OCI-LY7 (cell line): ENCODE measurements around the gene WDR3. TPM values are rescaled to one million over a fixed set of nuclear protein-coding genes. Genes with fewer than 3 reads are reported as not detected.

Experiments used
- BruUV-seq: library from RNA; stranded (reverse); fragments of 400-500 nt; replicated peaks from 2 replicates; lab custom pipeline; 2021; lab: Mats Ljungman, UMichigan
- CTCF ChIA-PET: fragments of 300-600 bp; sonication (Branson Sonifier 250); formaldehyde crosslinking; loops from one replicate; lab custom pipeline; 2022; ENCODE audit warnings: antibody characterized with exemption; ENCODE audit not compliant: unreplicated experiment; lab: Charles Lee
- POLR2A ChIA-PET: fragments of 300-600 bp; sonication (Branson Sonifier 250); formaldehyde crosslinking; loops from one replicate; lab custom pipeline; 2022; ENCODE audit warnings: antibody characterized with exemption; lab: Charles Lee
- DNase-seq: peaks from one replicate; pipeline ENCODE4 v3.0.0-alpha.2; 2015; ENCODE audit warnings: low spot score
- H2AFZ ChIP-seq: fragments of 200-600 bp; sonication (generic), shearing (Covaris generic); 2 replicates; pipeline ENCODE4 v1.6.1; 2014; ENCODE audit warnings: mild to moderate bottlenecking, antibody characterized with exemption, low read length, moderate library complexity
- H3K27ac ChIP-seq: fragments of 200-600 bp; sonication (generic); 2 replicates; pipeline ENCODE4 v1.5.1; 2014; ENCODE audit warnings: mixed run types, low read depth, mild to moderate bottlenecking, moderate library complexity, low read length, inconsistent platforms; ENCODE audit not compliant: poor library complexity, severe bottlenecking
- H3K36me3 ChIP-seq: fragments of 200-600 bp; sonication (generic); 2 replicates; pipeline ENCODE4 v1.6.1; 2014; ENCODE audit warnings: mild to moderate bottlenecking, antibody characterized with exemption, low read length, moderate library complexity, mixed read lengths; ENCODE audit not compliant: insufficient read depth
- H3K4me1 ChIP-seq: fragments of 200-600 bp; sonication (generic); 2 replicates; pipeline ENCODE4 v1.5.1; 2014; ENCODE audit warnings: mild to moderate bottlenecking, low read length; ENCODE audit not compliant: insufficient read depth, poor library complexity, severe bottlenecking
- H3K4me2 ChIP-seq: fragments of 200-600 bp; sonication (generic); 2 replicates; pipeline ENCODE4 v1.6.1; 2014; ENCODE audit warnings: mild to moderate bottlenecking, low read length
- H3K4me3 ChIP-seq: fragments of 200-600 bp; sonication (generic); 2 replicates; pipeline ENCODE4 v1.5.1; 2014; ENCODE audit warnings: mild to moderate bottlenecking, low read depth, low read length; ENCODE audit not compliant: poor library complexity, severe bottlenecking
- H3K79me2 ChIP-seq: fragments of 200-600 bp; sonication (generic); 2 replicates; pipeline ENCODE4 v1.6.1; 2016; ENCODE audit warnings: low read depth, mild to moderate bottlenecking, low read length, moderate library complexity, mixed read lengths; ENCODE audit not compliant: insufficient read depth
- H3K9me2 ChIP-seq: fragments of 200-600 bp; sonication (generic); 2 replicates; pipeline ENCODE4 v1.6.1; 2016; ENCODE audit warnings: mild to moderate bottlenecking, low read length, mixed read lengths; ENCODE audit not compliant: insufficient read depth
- H3K9me3 ChIP-seq: fragments of 200-600 bp; sonication (generic); 2 replicates; pipeline ENCODE4 v1.6.1; 2014; ENCODE audit warnings: mild to moderate bottlenecking, mixed run types, low read length, mixed read lengths
- H4K20me1 ChIP-seq: fragments of 200-600 bp; sonication (generic); 2 replicates; pipeline ENCODE4 v1.6.1; 2014; ENCODE audit warnings: mild to moderate bottlenecking, antibody characterized with exemption, low read length, moderate library complexity, mixed read lengths; ENCODE audit not compliant: insufficient read depth
- EZH2phosphoT487 ChIP-seq: fragments of 200-600 bp; sonication (generic); IDR thresholded peaks from 2 replicates; pipeline ENCODE4 v1.6.1; 2018; ENCODE audit warnings: low read depth, borderline replicate concordance, mild to moderate bottlenecking, mixed run types, antibody characterized with exemption, low read length, moderate library complexity, mixed read lengths
- intact Hi-C: fragments of 100-400 bp; cut with micrococcal nuclease; formaldehyde crosslinking; loops from one replicate; pipeline ENCODE4 v1.10.0; 2022; ENCODE audit not compliant: unreplicated experiment
- total RNA-seq, 2 experiments: library from RNA; depleted of rRNA in 1 of 2; stranded (reverse); fragments of >200 nt in 1 of 2; shearing (Covaris generic) in 1 of 2; gene quantifications; 2 replicates each; pipeline ENCODE4 v1.2.3, GENCODE V29; 2014 to 2022
- TF ChIP-seq, protein P1 (sequence below): fragments of 200-600 bp; sonication (generic); conservative IDR thresholded peaks from 2 replicates; pipeline ENCODE4 v1.5.1; 2014; ENCODE audit warnings: mild to moderate bottlenecking, antibody characterized with exemption, low read length, moderate library complexity, mixed read lengths

Gene WDR3
- total RNA-seq, 2 experiments from 2014 or later, result 23.1 to 31.4 TPM

DNA sequence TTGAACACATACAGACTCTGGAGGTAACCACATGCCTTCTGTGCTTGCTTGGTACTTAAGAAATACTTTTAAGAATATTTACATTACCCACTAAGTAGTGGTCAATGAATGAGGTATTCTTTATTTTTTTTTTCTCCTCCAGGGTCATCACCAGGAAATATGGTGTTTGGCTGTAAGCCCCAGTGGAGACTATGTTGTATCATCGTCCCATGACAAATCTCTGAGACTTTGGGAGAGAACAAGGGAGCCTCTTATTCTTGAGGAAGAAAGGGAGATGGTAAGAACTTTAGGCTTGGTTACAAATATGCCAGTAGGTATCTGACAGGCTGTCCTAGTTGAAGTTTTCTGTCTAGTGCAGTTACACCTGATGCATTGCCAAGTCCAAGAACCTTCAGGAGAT lies 22.8 kb downstream of the WDR3 start:
- Histone ChIP-seq H3K4me1 (no peaks in the 10 kb centered on the region), H3K79me2 (no peaks in the 10 kb centered on the region), H2AFZ (no peak overlapping the region), H4K20me1 (no peaks in the 10 kb centered on the region), H3K9me3 (no peaks in the 10 kb centered on the region), H3K36me3 (peaks cover 99% of the 10 kb centered on the region), H3K4me3 (no peak overlapping the region), H3K9me2 (no peaks in the 10 kb centered on the region), H3K4me2 (no peak overlapping the region), H3K27ac (no peak overlapping the region)
- TF ChIP-seq, protein P1, sequence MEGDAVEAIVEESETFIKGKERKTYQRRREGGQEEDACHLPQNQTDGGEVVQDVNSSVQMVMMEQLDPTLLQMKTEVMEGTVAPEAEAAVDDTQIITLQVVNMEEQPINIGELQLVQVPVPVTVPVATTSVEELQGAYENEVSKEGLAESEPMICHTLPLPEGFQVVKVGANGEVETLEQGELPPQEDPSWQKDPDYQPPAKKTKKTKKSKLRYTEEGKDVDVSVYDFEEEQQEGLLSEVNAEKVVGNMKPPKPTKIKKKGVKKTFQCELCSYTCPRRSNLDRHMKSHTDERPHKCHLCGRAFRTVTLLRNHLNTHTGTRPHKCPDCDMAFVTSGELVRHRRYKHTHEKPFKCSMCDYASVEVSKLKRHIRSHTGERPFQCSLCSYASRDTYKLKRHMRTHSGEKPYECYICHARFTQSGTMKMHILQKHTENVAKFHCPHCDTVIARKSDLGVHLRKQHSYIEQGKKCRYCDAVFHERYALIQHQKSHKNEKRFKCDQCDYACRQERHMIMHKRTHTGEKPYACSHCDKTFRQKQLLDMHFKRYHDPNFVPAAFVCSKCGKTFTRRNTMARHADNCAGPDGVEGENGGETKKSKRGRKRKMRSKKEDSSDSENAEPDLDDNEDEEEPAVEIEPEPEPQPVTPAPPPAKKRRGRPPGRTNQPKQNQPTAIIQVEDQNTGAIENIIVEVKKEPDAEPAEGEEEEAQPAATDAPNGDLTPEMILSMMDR, result no peak
- no peak for TF ChIP-seq EZH2phosphoT487
- DNase-seq, result no peak
- intact Hi-C loops, result no loop called here
- CTCF ChIA-PET, result no interaction called here
- POLR2A ChIA-PET, result interaction anchor here (1.0 kb wide), 1 partner anchor 35 kb away, joined by 3 read pairs; no protein-coding TSS in a partner anchor
- no TSS peak for BruUV-seq

DNA sequence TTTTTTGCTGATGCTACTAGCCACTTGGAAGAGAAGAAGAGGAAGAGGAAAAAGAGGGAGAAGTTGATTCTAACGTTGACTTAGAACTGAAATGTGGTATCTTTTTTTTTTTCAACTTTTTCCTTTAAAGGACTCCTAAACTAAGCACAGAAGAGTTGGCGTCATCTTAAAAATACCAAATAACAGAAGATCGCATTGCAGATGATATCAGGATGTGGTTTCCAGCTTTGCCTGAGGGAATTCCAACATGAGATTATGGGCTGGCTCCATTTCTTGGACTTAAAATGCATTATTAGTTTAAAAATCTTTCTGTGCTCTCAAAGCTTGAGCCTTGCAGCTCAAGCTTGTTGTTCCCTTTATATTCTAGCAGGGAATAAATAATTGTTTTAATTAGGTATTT lies 29.8 kb downstream of the WDR3 start:
- peaks cover 82% of the 10 kb centered on the region for H3K36me3 ChIP-seq

More for the DNA sequence above, 29.8 kb downstream of the WDR3 start:
- POLR2A ChIA-PET, result interaction anchor here (1.0 to 1.2 kb wide), 2 partner anchors 10 to 11 kb away, joined by 3 read pairs; no protein-coding TSS in a partner anchor
- no peak for TF ChIP-seq EZH2phosphoT487
- TF ChIP-seq, protein P1, result no peak
- Histone ChIP-seq H3K4me3 (no peak overlapping the region), H3K9me2 (no peaks in the 10 kb centered on the region), H3K4me2 (no peak overlapping the region), H2AFZ (no peak overlapping the region), H3K27ac (no peak overlapping the region), H3K4me1 (no peaks in the 10 kb centered on the region), H3K79me2 (no peaks in the 10 kb centered on the region), H4K20me1 (no peaks in the 10 kb centered on the region), H3K9me3 (no peaks in the 10 kb centered on the region)
- no peak for DNase-seq
- BruUV-seq, result TSS peak; percentile 49
- CTCF ChIA-PET, result no interaction called here
- intact Hi-C loops, result no loop called here
